Activated CD8-positive, alpha-beta T cell treated with anti-CD3 and anti-CD28 coated beads, Interleukin-2, amount 10 ng/mL, durations not matched to agents 7 days and 5 days (primary cell): Measurements from ENCODE around the gene FRRS1L. TPM values are rescaled to one million over a fixed set of nuclear protein-coding genes. Genes with fewer than 3 reads are reported as not detected.

ENCODE experiments used
- ATAC-seq: fragments of 150-1000 bp; cut with Tn5 transposase; one replicate; pipeline ENCODE4 v1.10.0; 2021; ENCODE audit warnings: moderate library complexity
- CTCF ChIA-PET: fragments of 350-600 bp; sonication (Branson Sonifier 250); formaldehyde crosslinking; loops from one replicate; lab custom pipeline; 2021; ENCODE audit warnings: antibody characterized with exemption; lab: Charles Lee
- POLR2A ChIA-PET: fragments of 350-600 bp; sonication (Branson Sonifier 250); formaldehyde crosslinking; loops from one replicate; lab custom pipeline; 2021; ENCODE audit warnings: antibody characterized with exemption; lab: Charles Lee
- DNase-seq: peaks from one replicate; pipeline ENCODE4 v3.0.0-alpha.2; 2020
- H3K27ac Mint-ChIP-seq: one replicate; pipeline ENCODE4 v1.8.0; 2021; ENCODE audit warnings: mild to moderate bottlenecking, mixed read lengths
- H3K27me3 Mint-ChIP-seq: one replicate; pipeline ENCODE4 v1.8.0; 2021; ENCODE audit warnings: low read depth, mixed read lengths
- H3K36me3 Mint-ChIP-seq: one replicate; pipeline ENCODE4 v1.8.0; 2021; ENCODE audit warnings: low read depth, mixed read lengths
- H3K4me1 Mint-ChIP-seq: one replicate; pipeline ENCODE4 v1.8.0; 2021; ENCODE audit warnings: low read depth, mixed read lengths
- H3K4me3 Mint-ChIP-seq: one replicate; pipeline ENCODE4 v1.8.0; 2021; ENCODE audit warnings: mild to moderate bottlenecking, mixed read lengths
- H3K9me3 Mint-ChIP-seq: one replicate; pipeline ENCODE4 v1.8.0; 2022; ENCODE audit warnings: mixed read lengths; ENCODE audit not compliant: insufficient read depth
- total RNA-seq, 2 experiments: library from RNA; stranded (reverse); gene quantifications; one replicate each; pipeline ENCODE4 v1.2.3, GENCODE V29; 2021

Gene FRRS1L
- total RNA-seq, 2 experiments from 2014 or later = not detected

GRCh38 chr9:109124121-109124520, 42.9 kb downstream of the FRRS1L start:
- CTCF ChIA-PET = interaction anchor here (1.0 kb wide), 1 partner anchor 16 kb away, joined by 3 read pairs; no protein-coding TSS in a partner anchor
- DNase-seq (no peak), ATAC-seq (no peak)
- no peak overlapping the region for H3K4me3 Mint-ChIP-seq
- peaks cover 4% of the 10 kb centered on the region for H3K27me3 Mint-ChIP-seq
- H3K4me1 Mint-ChIP-seq = peaks cover 24% of the 10 kb centered on the region
- no peak overlapping the region for H3K27ac Mint-ChIP-seq
- POLR2A ChIA-PET = no interaction called here
- no peaks in the 10 kb centered on the region for H3K36me3 Mint-ChIP-seq
- H3K9me3 Mint-ChIP-seq = no peaks in the 10 kb centered on the region

- Mint-ChIP-seq H3K36me3 (peaks cover 1% of the 10 kb centered on the region), H3K27ac (no peak overlapping the region), H3K4me1 (peaks cover 31% of the 10 kb centered on the region), H3K4me3 (no peak overlapping the region), H3K9me3 (no peaks in the 10 kb centered on the region), H3K27me3 (peaks cover 4% of the 10 kb centered on the region)
- no peak for DNase-seq
- ChIA-PET CTCF (no interaction called here), POLR2A (interaction anchor here (0.6 kb wide), 1 partner anchor 9 kb away, joined by 3 read pairs; no protein-coding TSS in a partner anchor)
- ATAC-seq = no peak
These were observed 44.1 kb downstream of the FRRS1L start for GRCh38 chr9:109122726-109123621.

DNA sequence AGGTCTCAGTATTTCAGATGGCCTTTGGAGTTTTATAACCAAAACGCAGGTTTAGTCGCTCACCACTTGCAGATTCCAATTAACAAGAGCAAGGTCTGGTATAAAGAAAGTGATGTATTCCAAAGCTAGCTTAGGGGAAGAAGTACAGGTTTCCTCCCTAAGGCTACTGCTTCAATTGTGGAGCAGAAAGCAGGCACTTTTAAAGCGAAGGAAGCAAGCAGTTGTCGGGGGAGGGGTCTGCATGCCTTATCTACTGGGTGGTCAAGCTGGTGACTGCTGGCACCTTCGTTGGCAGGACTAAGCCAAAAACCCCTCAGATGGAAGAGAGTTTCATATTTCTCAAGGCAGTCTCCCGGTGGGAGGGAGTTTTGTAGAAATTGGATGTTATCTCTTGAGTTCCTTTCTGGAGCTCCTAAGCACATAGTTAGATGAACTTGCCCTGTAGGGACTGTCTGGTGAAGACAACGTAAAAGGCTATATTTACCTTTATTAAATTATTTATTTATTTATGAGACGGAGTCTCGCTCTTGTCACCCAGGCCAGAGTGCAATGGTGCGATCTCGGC, 45.7 kb downstream of the FRRS1L start:
- ChIA-PET CTCF (no interaction called here), POLR2A (no interaction called here)
- Mint-ChIP-seq H3K27me3 (peaks cover 4% of the 10 kb centered on the region), H3K9me3 (no peaks in the 10 kb centered on the region), H3K36me3 (peaks cover 13% of the 10 kb centered on the region), H3K27ac (no peak overlapping the region), H3K4me1 (peaks cover 44% of the 10 kb centered on the region), H3K4me3 (no peak overlapping the region)
- ATAC-seq (no peak), DNase-seq (no peak)

GRCh38 chr9:109120204-109120789, 46.8 kb downstream of the FRRS1L start:
- H3K27me3 Mint-ChIP-seq = peaks cover 4% of the 10 kb centered on the region
- H3K36me3 Mint-ChIP-seq = peaks cover 16% of the 10 kb centered on the region
- ATAC-seq (no peak), DNase-seq (no peak)
- peaks cover 51% of the 10 kb centered on the region for H3K4me1 Mint-ChIP-seq
- POLR2A ChIA-PET = interaction anchor here (0.9 to 3.6 kb wide), 4 partner anchors 11 to 26 kb away, joined by 3 to 24 read pairs (median 4); no protein-coding TSS in a partner anchor
- peak overlapping the region; percentile 94 for H3K4me3 Mint-ChIP-seq
- no peaks in the 10 kb centered on the region for H3K9me3 Mint-ChIP-seq
- H3K27ac Mint-ChIP-seq = peak overlapping the region; percentile 89
- CTCF ChIA-PET = interaction anchor here (0.7 to 3.9 kb wide), 3 partner anchors 10 to 53 kb away, joined by 3 to 21 read pairs (median 3); no protein-coding TSS in a partner anchor

- Mint-ChIP-seq H3K9me3 (no peaks in the 10 kb centered on the region), H3K4me1 (peaks cover 53% of the 10 kb centered on the region), H3K27me3 (no peaks in the 10 kb centered on the region), H3K4me3 (peak within 1 kb of the TSS; percentile 94), H3K27ac (peak within 1 kb of the TSS; percentile 89), H3K36me3 (peaks cover 20% of the 10 kb centered on the region)
- ChIA-PET CTCF (interaction anchor here (0.9 to 3.9 kb wide), 2 partner anchors 10 to 39 kb away, joined by 3 to 21 read pairs; no protein-coding TSS in a partner anchor), POLR2A (interaction anchor here (0.6 to 3.6 kb wide), 7 partner anchors 10 to 73 kb away, joined by 3 to 24 read pairs (median 3); no protein-coding TSS in a partner anchor)
- ATAC-seq (peak; percentile 91), DNase-seq (peak; percentile 98)
These were observed 47.4 kb downstream of the FRRS1L start, which contains the start of gene TMEM245 for GRCh38 chr9:109119439-109120203. TMEM245 (minus strand) TSS chr9:109119947; CDS start chr9:109119913, 34 bp downstream.

DNA sequence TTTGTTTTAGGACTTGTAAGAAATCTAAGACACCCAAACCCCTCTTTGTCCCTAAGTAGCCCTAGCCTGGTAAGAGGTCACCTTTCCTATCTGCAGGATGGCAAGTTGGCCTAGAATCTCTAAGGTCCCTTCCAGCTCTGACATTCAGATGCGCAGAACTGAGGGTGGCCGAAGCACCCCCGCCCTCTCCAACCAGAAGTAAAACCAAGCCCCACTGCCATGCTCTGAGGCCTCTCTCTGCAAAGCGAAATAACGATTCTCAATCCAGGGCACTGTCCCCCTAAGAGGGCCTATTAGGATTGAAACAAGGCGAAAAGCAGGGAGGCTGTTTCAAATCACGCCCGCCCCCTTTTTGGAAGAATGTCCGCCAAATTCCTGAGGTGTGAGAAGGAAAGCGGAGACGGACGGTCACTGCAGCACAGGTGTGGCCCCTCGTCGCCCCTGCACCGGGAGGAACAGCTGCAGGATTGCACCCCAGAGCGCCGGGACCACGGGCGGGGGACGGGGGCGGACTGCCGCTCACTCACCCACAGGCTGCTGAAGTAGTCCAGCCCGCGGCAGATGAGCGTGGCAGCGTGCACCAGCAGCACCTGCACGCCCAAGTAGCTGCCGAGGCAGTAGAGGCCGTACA, 48.1 kb downstream of the FRRS1L start:
- ChIA-PET CTCF (interaction anchor here (0.9 to 3.9 kb wide), 4 partner anchors 9 to 65 kb away, joined by 3 to 21 read pairs (median 3); no protein-coding TSS in a partner anchor), POLR2A (interaction anchor here (0.6 to 3.6 kb wide), 7 partner anchors 9 to 73 kb away, joined by 3 to 24 read pairs (median 4); no protein-coding TSS in a partner anchor)
- peak overlapping the region; percentile 89 for H3K27ac Mint-ChIP-seq
- peaks cover 26% of the 10 kb centered on the region for H3K36me3 Mint-ChIP-seq
- H3K4me1 Mint-ChIP-seq = peaks cover 60% of the 10 kb centered on the region
- peak; percentile 33 for DNase-seq
- no peaks in the 10 kb centered on the region for H3K27me3 Mint-ChIP-seq
- ATAC-seq = no peak
- peak overlapping the region; percentile 94 for H3K4me3 Mint-ChIP-seq
- H3K9me3 Mint-ChIP-seq = no peaks in the 10 kb centered on the region

DNA sequence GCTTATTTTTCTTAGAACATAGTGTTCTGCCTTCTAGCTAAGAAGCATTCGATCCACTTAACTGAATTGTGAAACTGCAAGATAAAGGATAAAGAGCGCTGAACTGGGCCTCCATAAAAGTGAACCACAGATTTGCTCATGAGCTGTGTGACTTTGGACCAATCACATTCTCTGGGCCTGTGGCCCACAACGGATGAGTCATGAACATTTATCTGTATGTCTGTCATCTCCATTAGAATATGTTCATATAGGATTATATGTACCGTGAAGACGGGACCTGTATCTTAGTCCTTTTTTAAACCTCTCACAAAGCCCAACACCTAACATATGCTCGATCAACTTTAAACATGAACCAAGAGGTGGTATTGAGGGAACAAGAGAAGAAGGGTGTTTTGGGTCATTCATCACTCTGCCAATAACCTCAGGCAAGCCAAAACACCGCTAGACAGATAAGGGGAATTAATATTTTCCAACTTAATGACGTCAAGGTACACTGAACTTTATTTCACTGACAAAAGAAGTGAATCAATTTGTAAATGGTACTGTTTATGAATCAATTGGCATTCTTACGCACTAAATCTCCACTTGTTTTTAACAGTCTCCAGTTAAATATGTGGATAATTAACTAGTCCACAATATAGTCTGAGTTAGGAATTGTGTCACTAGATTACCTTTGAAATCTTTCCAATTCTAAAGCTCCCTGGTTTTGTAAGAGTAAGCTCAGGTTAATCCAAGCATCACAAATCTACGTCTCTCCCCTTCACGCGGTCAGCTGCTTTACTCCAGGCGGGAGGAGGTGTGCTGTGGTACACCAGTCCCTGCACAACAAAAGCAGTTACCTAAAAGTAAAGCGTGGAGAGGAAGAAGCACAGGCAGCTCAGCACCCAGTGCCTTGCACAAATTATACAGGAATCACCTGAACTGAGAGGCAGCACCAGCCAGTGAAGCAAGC, 48.9 kb downstream of the FRRS1L start:
- Mint-ChIP-seq H3K27me3 (no peaks in the 10 kb centered on the region), H3K27ac (peak overlapping the region; percentile 89), H3K36me3 (peaks cover 26% of the 10 kb centered on the region), H3K4me1 (peaks cover 61% of the 10 kb centered on the region), H3K4me3 (peak overlapping the region; percentile 94), H3K9me3 (no peaks in the 10 kb centered on the region)
- DNase-seq (peak; percentile 63), ATAC-seq (peak; percentile 23)
- ChIA-PET CTCF (interaction anchor here (0.7 to 3.9 kb wide), 6 partner anchors 8 to 66 kb away, joined by 3 to 21 read pairs (median 3); no protein-coding TSS in a partner anchor), POLR2A (interaction anchor here (0.7 to 3.6 kb wide), 8 partner anchors 8 to 58 kb away, joined by 3 to 24 read pairs (median 4); no protein-coding TSS in a partner anchor)

DNA sequence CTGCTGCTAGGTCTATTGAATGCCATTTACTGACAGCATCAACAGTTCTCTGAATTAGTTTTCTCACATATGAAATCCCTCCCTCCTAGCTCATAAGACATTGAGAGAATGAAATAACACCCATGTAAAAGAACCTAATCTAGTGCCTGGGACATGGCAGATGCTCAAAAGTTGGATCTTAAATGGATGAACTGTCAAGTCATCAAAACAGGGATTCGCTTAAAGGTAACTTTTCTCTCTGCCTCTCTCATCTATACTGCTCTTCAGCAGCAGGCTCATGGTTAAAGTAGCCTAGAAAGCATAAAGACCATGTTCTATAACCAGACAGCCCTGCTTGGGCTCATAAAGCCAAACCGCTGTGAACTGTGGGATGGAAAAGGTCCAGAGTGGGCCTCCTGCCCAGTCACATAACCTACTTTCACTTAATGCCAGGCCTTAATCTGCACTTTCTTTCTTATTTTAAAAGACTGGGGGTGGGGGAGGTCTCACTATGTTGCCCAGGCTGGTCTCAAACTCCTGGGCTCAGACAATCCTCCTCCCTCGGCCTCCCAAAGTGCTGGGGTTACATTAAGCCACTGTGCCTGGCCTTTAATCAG, 51.0 kb downstream of the FRRS1L start:
- no peaks in the 10 kb centered on the region for H3K27me3 Mint-ChIP-seq
- POLR2A ChIA-PET = no interaction called here
- H3K27ac Mint-ChIP-seq = no peak overlapping the region
- peaks cover 62% of the 10 kb centered on the region for H3K4me1 Mint-ChIP-seq
- CTCF ChIA-PET = no interaction called here
- ATAC-seq = no peak
- no peak overlapping the region for H3K4me3 Mint-ChIP-seq
- no peaks in the 10 kb centered on the region for H3K9me3 Mint-ChIP-seq
- DNase-seq = no peak
- peaks cover 26% of the 10 kb centered on the region for H3K36me3 Mint-ChIP-seq

DNA sequence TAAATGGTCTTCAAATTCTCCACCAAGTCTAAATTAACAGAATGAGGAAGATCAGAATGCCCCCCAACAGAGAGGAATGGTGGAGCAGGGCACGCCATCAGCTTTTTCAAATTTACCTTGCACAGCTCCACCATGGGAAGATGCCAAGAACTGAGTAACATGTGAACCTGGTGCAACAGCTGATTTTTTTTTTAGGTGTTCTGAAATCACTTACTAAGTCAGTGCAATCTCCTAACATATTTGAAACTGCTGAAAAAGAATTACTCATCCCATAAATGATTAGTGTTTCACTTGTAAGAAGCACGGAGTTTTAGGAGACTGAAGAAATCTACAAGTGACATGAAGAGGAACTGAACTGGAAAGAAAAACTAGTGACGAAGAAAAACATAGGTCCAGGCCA, 52.4 kb downstream of the FRRS1L start:
- ATAC-seq (no peak), DNase-seq (no peak)
- POLR2A ChIA-PET = no interaction called here
- peaks cover 26% of the 10 kb centered on the region for H3K36me3 Mint-ChIP-seq
- CTCF ChIA-PET = interaction anchor here (0.6 kb wide), 1 partner anchor 44 kb away, joined by 3 read pairs; no protein-coding TSS in a partner anchor
- no peak overlapping the region for H3K4me3 Mint-ChIP-seq
- H3K27ac Mint-ChIP-seq = no peak overlapping the region
- no peaks in the 10 kb centered on the region for H3K27me3 Mint-ChIP-seq
- peaks cover 62% of the 10 kb centered on the region for H3K4me1 Mint-ChIP-seq
- no peaks in the 10 kb centered on the region for H3K9me3 Mint-ChIP-seq
